Measurements from ENCODE around the gene TCTN2.

- no peak for TF ChIP-seq CREB1 (IDR thresholded peaks at IDR 0.05)
- no peak for TF ChIP-seq CREB1 (CRISPR knock-in tag; IDR thresholded peaks at IDR 0.05)
- TF ChIP-seq ZNF780A (CRISPR knock-in tag; IDR thresholded peaks at IDR 0.05): no peak
These were observed 10.8 kb upstream of the TCTN2 start for GRCh38 chr12:123659996-123660727.

Data from K562 (cell line).